SK-N-SH (cell line): Measurements from ENCODE around the gene MTX2. TPM values are rescaled to one million over a fixed set of nuclear protein-coding genes. Genes with fewer than 3 reads are reported as not detected.
A peak's percentile ranks its signal among the peaks of the same experiment; 100 is the strongest.
"Not testable (repeated sequence)": the region's sequence is repeated elsewhere in the genome, so short reads cannot be mapped to it uniquely, and the experiment has no call there.

Source experiments
- CTCF ChIA-PET: fragments of 300-600, 350-600 bp; formaldehyde crosslinking; extraction: SDS; loops from one replicate; lab custom pipeline; 2021; lab: Yijun Ruan, JAX
- POLR2A ChIA-PET: fragments of 350-600 bp; sonication (Branson Sonifier 250); formaldehyde crosslinking; extraction: SDS; loops from one replicate; lab custom pipeline; 2020; ENCODE audit warnings: antibody characterized with exemption, inconsistent platforms; lab: Yijun Ruan, JAX
- DNase-seq: peaks from one replicate; pipeline ENCODE4 v3.0.0; 2012
- H2AFZ ChIP-seq: fragments of 200-600 bp; sonication (generic); 2 replicates; pipeline ENCODE4 v1.8.1; 2016; ENCODE audit warnings: antibody characterized with exemption, mild to moderate bottlenecking, low read depth
- H3F3A ChIP-seq: fragments of 200-600 bp; sonication (generic); replicated peaks from 2 replicates; pipeline ENCODE3; 2016; ENCODE audit warnings: antibody characterized with exemption, mild to moderate bottlenecking; ENCODE audit not compliant: insufficient read depth
- H3K27ac ChIP-seq, 2 experiments: fragments of 200-500 bp in 1 of 2; fragments of 200-600 bp in 1 of 2; sonication (Bioruptor generic) in 1 of 2; sonication (generic), shearing (Covaris generic) in 1 of 2; 2 replicates each; pipeline versions ENCODE4 v1.5.1 to v1.6.1; 2014 to 2016; ENCODE audit warnings: low read depth in 2 of 2, inconsistent platforms in 1 of 2, low read length in 1 of 2, mild to moderate bottlenecking in 1 of 2, mixed read lengths in 1 of 2
- H3K27me3 ChIP-seq: fragments of 200-600 bp; sonication (generic), shearing (Covaris generic); 2 replicates; pipeline ENCODE4 v1.6.1; 2016; ENCODE audit warnings: mixed run types; ENCODE audit not compliant: insufficient read depth
- H3K36me3 ChIP-seq, 2 experiments: fragments of 200-500 bp in 1 of 2; fragments of 200-600 bp in 1 of 2; sonication (Bioruptor generic) in 1 of 2; sonication (generic) in 1 of 2; replicated peaks in 1 of 2; 2 replicates each; pipeline versions ENCODE3 to v1.5.1; 2014 to 2016; ENCODE audit warnings: low read length in 1 of 2, mild to moderate bottlenecking in 1 of 2; ENCODE audit not compliant: insufficient read depth in 2 of 2, control insufficient read depth in 1 of 2
- H3K4me1 ChIP-seq, 2 experiments: fragments of 200-500 bp in 1 of 2; fragments of 200-600 bp in 1 of 2; sonication (Bioruptor generic) in 1 of 2; sonication (generic), shearing (Covaris generic) in 1 of 2; 2 replicates each; pipeline versions ENCODE4 v1.5.1 to v1.6.1; 2014 to 2016; ENCODE audit warnings: low read depth in 1 of 2, low read length in 1 of 2, mixed run types in 1 of 2; ENCODE audit not compliant: insufficient read depth in 2 of 2, control insufficient read depth in 1 of 2
- H3K4me2 ChIP-seq: fragments of 200-600 bp; sonication (generic), shearing (Covaris generic); 2 replicates; pipeline ENCODE4 v1.6.1; 2017; ENCODE audit warnings: mixed run types
- H3K4me3 ChIP-seq, 2 experiments: fragments of 200-500 bp in 1 of 2; fragments of 200-600 bp in 1 of 2; sonication (Bioruptor generic) in 1 of 2; sonication (generic), shearing (Covaris generic) in 1 of 2; 2 replicates each; pipeline versions ENCODE4 v1.5.1 to v1.8.1; 2014 to 2016; ENCODE audit warnings: low read depth in 2 of 2, inconsistent platforms in 1 of 2, low read length in 1 of 2, mild to moderate bottlenecking in 1 of 2, mixed read lengths in 1 of 2, moderate library complexity in 1 of 2
- H3K79me2 ChIP-seq: fragments of 200-600 bp; sonication (generic); 2 replicates; pipeline ENCODE4 v1.8.1; 2017; ENCODE audit warnings: mild to moderate bottlenecking; ENCODE audit not compliant: insufficient read depth
- H3K9ac ChIP-seq: fragments of 200-600 bp; sonication (generic); 2 replicates; pipeline ENCODE4 v1.6.1; 2017; ENCODE audit warnings: mixed run types
- H3K9me2 ChIP-seq: fragments of 200-600 bp; sonication (generic); 2 replicates; pipeline ENCODE4 v1.6.1; 2017; ENCODE audit warnings: mixed run types
- H3K9me3 ChIP-seq: fragments of 200-600 bp; sonication (generic); 2 replicates; pipeline ENCODE4 v1.6.1; 2017; ENCODE audit warnings: mixed run types, mild to moderate bottlenecking, moderate library complexity
- H4K20me1 ChIP-seq: fragments of 200-600 bp; sonication (generic); 2 replicates; pipeline ENCODE4 v1.6.1; 2017; ENCODE audit warnings: mild to moderate bottlenecking, mixed run types; ENCODE audit not compliant: insufficient read depth
- ELF1 ChIP-seq: IDR thresholded peaks from 2 replicates; pipeline ENCODE4 v1.4.0; 2012
- FOSL2 ChIP-seq: IDR thresholded peaks from 2 replicates; pipeline ENCODE4 v1.4.0; 2012; ENCODE audit warnings: low read depth, mild to moderate bottlenecking, moderate library complexity, borderline replicate concordance
- FOXM1 ChIP-seq: IDR thresholded peaks from 2 replicates; pipeline ENCODE4 v1.4.0; 2012; ENCODE audit warnings: low read depth, mild to moderate bottlenecking
- RXRA ChIP-seq: IDR thresholded peaks from 2 replicates; pipeline ENCODE4 v1.4.0; 2012; ENCODE audit warnings: low read depth, mild to moderate bottlenecking, borderline replicate concordance
- SIN3A ChIP-seq: IDR thresholded peaks from 2 replicates; pipeline ENCODE4 v1.6.1; 2012; ENCODE audit warnings: low read depth, mild to moderate bottlenecking, low read length, moderate library complexity, borderline replicate concordance
- TAF1 ChIP-seq: IDR thresholded peaks from 2 replicates; pipeline ENCODE4 v1.6.1; 2012; ENCODE audit warnings: low read depth, mild to moderate bottlenecking, low read length, moderate library complexity, borderline replicate concordance
- TCF12 ChIP-seq: IDR thresholded peaks from 2 replicates; pipeline ENCODE4 v1.4.0; 2012
- WGBS: methylation state at CpG from one replicate; pipeline ENCODE4 v1.1.6; 2017; ENCODE audit warnings: low lambda C conversion rate; 5-methylcytosine and 5-hydroxymethylcytosine counted together
- polyA plus RNA-seq, 3 experiments: library from polyadenylated mRNA; depleted of rRNA; stranded (reverse); fragments of >200 nt; gene quantifications; 2 replicates each; pipeline ENCODE4 v1.2.3, GENCODE V29; 2012
- TF ChIP-seq, protein P1 (sequence below): IDR thresholded peaks from 2 replicates; pipeline ENCODE4 v1.4.0; 2012; ENCODE audit warnings: low read depth, borderline replicate concordance
- TF ChIP-seq, protein P2 (sequence below): IDR thresholded peaks from 2 replicates; pipeline ENCODE4; 2012
- TF ChIP-seq, protein P3 (sequence below): fragments of 200-600 bp; sonication (generic); IDR thresholded peaks from 2 replicates; pipeline ENCODE4 v1.6.1; 2017; ENCODE audit warnings: antibody characterized with exemption, mild to moderate bottlenecking, moderate library complexity

MTX2 gene
- polyA plus RNA-seq, 1 of the 3 experiments (the other 2 are of a cell fraction), result 44.4 TPM

DNA sequence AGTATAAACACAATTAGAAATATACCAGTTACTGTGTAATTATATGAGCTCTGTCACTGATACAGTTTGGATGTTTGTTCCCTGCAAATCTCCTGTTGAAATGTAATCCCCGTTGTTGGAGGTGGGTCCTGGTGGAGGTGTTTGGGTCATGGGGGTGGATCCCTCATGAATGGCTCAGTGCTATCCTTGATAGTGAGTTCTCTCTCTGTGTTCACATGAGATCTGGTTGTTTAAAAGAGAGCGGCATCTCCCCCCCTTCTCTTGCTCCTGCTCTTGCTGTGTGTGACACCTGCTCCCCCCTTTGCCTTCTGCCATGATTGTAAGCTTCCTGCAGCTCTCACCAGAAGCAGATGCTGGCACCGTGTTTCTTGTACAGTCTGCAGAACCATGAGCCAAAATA is 24.1 kb downstream of the MTX2 start:
- WGBS, result 78% methylated on average over 3 of the region's 3 CpGs
- Histone ChIP-seq H3K79me2 (peaks cover 63% of the 10 kb centered on the region), H4K20me1 (peaks cover 21% of the 10 kb centered on the region), H3F3A (no peaks in the 10 kb centered on the region), H3K27me3 (no peaks in the 10 kb centered on the region), H2AFZ (no peak overlapping the region), H3K4me2 (no peak overlapping the region), H3K4me3 (no peak overlapping the region), H3K36me3 (peaks cover 4 to 8% of the 10 kb centered on the region in 2 experiments), H3K9me3 (no peaks in the 10 kb centered on the region), H3K9me2 (no peaks in the 10 kb centered on the region), H3K9ac (no peak overlapping the region), H3K27ac (no peak overlapping the region), H3K4me1 (peaks cover 10 to 13% of the 10 kb centered on the region in 2 experiments; a peak in 3 of 4 replicates)
- POLR2A ChIA-PET, result no interaction called here
- DNase-seq, result no peak
- TF ChIP-seq ELF1 (no peak), TCF12 (no peak), FOSL2 (no peak), FOXM1 (no peak)
- CTCF ChIA-PET, result interaction anchor here (1.0 kb wide), 1 partner anchor 83 kb away, joined by 3 read pairs; no protein-coding TSS in a partner anchor

DNA sequence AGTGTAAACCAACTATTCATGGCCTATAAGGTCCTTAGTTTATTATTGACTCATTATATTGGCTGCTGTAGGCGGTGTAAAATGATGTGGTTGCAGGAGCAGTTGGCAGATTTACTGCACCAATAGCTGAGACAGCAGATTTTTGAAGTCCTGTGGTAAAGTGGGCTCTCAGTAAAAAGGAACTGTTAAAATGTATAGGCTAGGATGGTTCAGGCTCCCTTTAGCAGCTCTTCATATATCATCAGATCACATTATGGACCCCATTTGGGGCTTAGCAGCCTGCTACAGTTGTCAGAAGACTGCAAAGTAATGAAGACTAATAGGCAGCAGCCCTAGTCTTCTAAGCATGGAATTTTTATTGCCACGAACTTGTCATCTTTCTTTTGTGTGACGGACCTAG is 27.8 kb downstream of the MTX2 start:
- WGBS, result 82% methylated on average over 3 of the region's 3 CpGs
- Histone ChIP-seq H3K4me1 (peaks cover 0 to 13% of the 10 kb centered on the region in 2 experiments; a peak in 3 of 4 replicates), H3K79me2 (peaks cover 30% of the 10 kb centered on the region), H3K27ac (peak overlapping the region in 1 of 2 experiments; percentile 14; a peak in 1 of 4 replicates), H3K4me3 (no peak overlapping the region), H3K9me3 (no peaks in the 10 kb centered on the region), H4K20me1 (peaks cover 8% of the 10 kb centered on the region), H3K27me3 (no peaks in the 10 kb centered on the region), H3K4me2 (no peak overlapping the region), H3K36me3 (peaks cover 11 to 26% of the 10 kb centered on the region in 2 experiments), H2AFZ (no peak overlapping the region), H3K9me2 (no peaks in the 10 kb centered on the region), H3K9ac (no peak overlapping the region), H3F3A (peaks cover 1% of the 10 kb centered on the region)
- ChIA-PET POLR2A (no interaction called here), CTCF (interaction anchor here (0.9 to 1.7 kb wide), 5 partner anchors 28 to 257 kb away, joined by 3 to 7 read pairs (median 4); partner anchors contain the start of gene MTX2)
- DNase-seq, result peak; percentile 29
- TF ChIP-seq, protein P1, sequence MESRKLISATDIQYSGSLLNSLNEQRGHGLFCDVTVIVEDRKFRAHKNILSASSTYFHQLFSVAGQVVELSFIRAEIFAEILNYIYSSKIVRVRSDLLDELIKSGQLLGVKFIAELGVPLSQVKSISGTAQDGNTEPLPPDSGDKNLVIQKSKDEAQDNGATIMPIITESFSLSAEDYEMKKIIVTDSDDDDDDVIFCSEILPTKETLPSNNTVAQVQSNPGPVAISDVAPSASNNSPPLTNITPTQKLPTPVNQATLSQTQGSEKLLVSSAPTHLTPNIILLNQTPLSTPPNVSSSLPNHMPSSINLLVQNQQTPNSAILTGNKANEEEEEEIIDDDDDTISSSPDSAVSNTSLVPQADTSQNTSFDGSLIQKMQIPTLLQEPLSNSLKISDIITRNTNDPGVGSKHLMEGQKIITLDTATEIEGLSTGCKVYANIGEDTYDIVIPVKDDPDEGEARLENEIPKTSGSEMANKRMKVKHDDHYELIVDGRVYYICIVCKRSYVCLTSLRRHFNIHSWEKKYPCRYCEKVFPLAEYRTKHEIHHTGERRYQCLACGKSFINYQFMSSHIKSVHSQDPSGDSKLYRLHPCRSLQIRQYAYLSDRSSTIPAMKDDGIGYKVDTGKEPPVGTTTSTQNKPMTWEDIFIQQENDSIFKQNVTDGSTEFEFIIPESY, result no peak
- TF ChIP-seq SIN3A, result no peak
- TF ChIP-seq, protein P2, sequence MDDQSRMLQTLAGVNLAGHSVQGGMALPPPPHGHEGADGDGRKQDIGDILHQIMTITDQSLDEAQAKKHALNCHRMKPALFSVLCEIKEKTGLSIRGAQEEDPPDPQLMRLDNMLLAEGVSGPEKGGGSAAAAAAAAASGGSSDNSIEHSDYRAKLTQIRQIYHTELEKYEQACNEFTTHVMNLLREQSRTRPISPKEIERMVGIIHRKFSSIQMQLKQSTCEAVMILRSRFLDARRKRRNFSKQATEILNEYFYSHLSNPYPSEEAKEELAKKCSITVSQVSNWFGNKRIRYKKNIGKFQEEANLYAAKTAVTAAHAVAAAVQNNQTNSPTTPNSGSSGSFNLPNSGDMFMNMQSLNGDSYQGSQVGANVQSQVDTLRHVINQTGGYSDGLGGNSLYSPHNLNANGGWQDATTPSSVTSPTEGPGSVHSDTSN, result 0 out of 2 replicates have a peak, but pooled peaks have one; percentile 5

DNA sequence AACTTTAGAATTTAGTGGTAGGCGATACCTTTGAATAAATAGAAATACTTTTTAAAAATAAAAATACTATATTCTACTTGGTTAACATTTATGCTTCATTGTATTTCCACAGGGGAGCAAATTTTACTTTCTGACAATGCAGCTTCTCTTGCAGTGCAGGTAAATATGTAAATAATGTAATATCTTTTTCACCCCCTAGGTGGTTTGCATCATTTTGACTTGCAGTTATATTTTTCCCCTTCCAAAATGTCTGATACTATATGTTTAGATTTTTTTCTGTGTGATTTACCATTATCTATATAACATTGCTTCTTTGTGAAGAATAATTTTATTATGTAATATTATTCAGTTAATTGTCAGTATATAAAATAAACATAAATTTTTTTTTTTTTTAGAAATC is 28.5 kb downstream of the MTX2 start:
- H3F3A ChIP-seq, result peaks cover 3% of the 10 kb centered on the region
- H3K9me2 ChIP-seq, result no peaks in the 10 kb centered on the region
- H3K4me1 ChIP-seq, result peaks cover 0 to 13% of the 10 kb centered on the region in 2 experiments; a peak in 3 of 4 replicates
- no peak overlapping the region for H3K4me3 ChIP-seq
- H3K4me2 ChIP-seq, result no peak overlapping the region
- no peak overlapping the region for H2AFZ ChIP-seq
- no peaks in the 10 kb centered on the region for H3K9me3 ChIP-seq
- POLR2A ChIA-PET, result no interaction called here
- no peaks in the 10 kb centered on the region for H3K27me3 ChIP-seq
- CTCF ChIA-PET, result interaction anchor here (1.4 to 1.7 kb wide), 3 partner anchors 157 to 257 kb away, joined by 4 to 7 read pairs (median 5); no protein-coding TSS in a partner anchor
- H3K79me2 ChIP-seq, result peaks cover 24% of the 10 kb centered on the region
- no peak overlapping the region for H3K9ac ChIP-seq
- DNase-seq, result no peak
- no peak overlapping the region for H3K27ac ChIP-seq
- 97% methylated on average over 1 of the region's 1 CpG for WGBS
- peaks cover 8% of the 10 kb centered on the region for H4K20me1 ChIP-seq
- TF ChIP-seq RXRA (no peak), TAF1 (no peak), ELF1 (no peak)
- TF ChIP-seq, protein P3, sequence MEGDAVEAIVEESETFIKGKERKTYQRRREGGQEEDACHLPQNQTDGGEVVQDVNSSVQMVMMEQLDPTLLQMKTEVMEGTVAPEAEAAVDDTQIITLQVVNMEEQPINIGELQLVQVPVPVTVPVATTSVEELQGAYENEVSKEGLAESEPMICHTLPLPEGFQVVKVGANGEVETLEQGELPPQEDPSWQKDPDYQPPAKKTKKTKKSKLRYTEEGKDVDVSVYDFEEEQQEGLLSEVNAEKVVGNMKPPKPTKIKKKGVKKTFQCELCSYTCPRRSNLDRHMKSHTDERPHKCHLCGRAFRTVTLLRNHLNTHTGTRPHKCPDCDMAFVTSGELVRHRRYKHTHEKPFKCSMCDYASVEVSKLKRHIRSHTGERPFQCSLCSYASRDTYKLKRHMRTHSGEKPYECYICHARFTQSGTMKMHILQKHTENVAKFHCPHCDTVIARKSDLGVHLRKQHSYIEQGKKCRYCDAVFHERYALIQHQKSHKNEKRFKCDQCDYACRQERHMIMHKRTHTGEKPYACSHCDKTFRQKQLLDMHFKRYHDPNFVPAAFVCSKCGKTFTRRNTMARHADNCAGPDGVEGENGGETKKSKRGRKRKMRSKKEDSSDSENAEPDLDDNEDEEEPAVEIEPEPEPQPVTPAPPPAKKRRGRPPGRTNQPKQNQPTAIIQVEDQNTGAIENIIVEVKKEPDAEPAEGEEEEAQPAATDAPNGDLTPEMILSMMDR, result no peak; the same call in 1 of the 2 replicates
- TF ChIP-seq, all 33 proteins: peak for 0
- peaks cover 11 to 26% of the 10 kb centered on the region in 2 experiments for H3K36me3 ChIP-seq

DNA sequence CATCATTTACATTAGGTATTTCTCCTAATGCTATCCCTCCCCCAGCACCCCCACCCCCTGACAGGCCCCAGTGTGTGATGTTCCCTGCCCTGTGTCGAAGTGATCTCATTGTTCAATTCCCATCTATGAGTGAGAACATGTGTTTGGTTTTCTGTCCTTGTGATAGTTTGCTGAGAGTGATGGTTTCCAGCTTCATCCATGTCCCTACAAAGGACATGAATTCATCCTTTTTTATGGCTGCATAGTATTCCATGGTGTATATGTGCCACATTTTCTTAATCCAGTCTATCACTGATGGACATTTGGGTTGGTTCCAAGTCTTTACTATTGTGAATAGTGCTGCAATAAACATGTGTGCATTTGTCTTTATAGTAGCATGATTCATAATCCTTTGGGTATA is 36.8 kb downstream of the MTX2 start:
- H3K27ac ChIP-seq, DNase-seq, H3K79me2 ChIP-seq, H2AFZ ChIP-seq, POLR2A ChIA-PET, H3K4me2 ChIP-seq, H4K20me1 ChIP-seq, H3K27me3 ChIP-seq, H3K4me1 ChIP-seq, H3K9me2 ChIP-seq, H3F3A ChIP-seq, H3K9ac ChIP-seq, H3K4me3 ChIP-seq, H3K9me3 ChIP-seq, CTCF ChIA-PET: not testable (repeated sequence)
- peaks cover 12 to 16% of the 10 kb centered on the region in 2 experiments for H3K36me3 ChIP-seq
- WGBS, result 94% methylated on average over 1 of the region's 1 CpG
